ENCODE data around the gene ZMYND8.

The ZMYND8 gene

DNA sequence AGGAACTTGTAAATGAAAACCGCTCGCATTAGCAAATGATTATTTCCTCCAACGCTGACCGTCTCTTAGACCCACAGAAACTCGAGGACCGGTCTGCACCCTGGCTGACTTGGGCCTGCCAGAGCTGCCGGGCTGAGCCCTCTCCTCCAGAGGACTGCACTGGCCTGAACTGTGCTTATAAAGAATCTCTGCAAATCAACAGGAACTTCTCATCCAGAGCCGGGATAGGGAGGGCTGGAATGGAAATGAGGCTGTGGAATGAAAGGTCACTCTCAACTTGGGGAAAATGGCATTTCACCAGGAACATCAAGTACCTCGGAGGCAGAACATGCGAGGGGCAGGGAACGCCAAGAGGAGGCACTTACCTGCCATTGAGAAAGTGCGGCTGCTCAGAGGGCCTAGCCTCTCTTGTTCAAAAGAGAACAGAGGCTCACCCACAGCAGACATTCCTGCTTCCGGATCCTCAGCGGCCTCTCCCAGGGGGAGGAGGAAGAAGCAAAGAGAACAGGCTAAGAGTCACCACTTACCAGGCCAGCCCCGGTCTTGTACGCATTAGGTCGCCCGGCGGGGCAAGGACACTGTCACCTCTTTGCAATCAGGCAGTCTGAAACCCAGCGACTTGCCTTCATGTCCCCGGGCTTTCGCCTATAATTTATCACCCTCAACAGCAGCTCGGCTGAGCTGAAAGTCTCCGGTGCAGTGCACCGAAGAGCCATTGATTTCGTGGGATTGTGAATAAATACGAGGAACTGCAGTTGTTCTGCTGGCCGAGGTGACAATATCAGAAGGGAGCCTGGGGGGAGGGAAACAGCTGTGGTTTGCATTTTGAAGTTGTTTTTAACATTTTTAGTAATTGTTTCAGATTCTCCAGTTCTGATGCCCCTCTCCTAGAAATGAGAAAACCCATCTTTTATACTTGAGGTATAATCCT is 37.6 kb downstream of the ZMYND8 start:
- peak overlapping the region; percentile 94 for H3K27ac ChIP-seq (ENCODE audit: low read depth, low read length)
- H3K36me3 ChIP-seq (ENCODE audit: control insufficient read depth in 1 of 2, insufficient read depth in 2 of 2, low read length in 2 of 2): no peaks in the 10 kb centered on the region
- H3K27me3 ChIP-seq (ENCODE audit: control insufficient read depth in 1 of 2, insufficient read depth in 2 of 2, low read length in 2 of 2): no peaks in the 10 kb centered on the region
- peak overlapping the region; percentile 75 to 80 for H3K9ac ChIP-seq (ENCODE audit: low read depth in 1 of 2, low read length in 2 of 2)
- H3K4me1 ChIP-seq (ENCODE audit: control insufficient read depth in 1 of 2, insufficient read depth in 2 of 2, low read length in 2 of 2): peaks cover 51 to 67% of the 10 kb centered on the region in 2 donors
- H3K9me3 ChIP-seq (ENCODE audit: control insufficient read depth in 1 of 2, low read length in 2 of 2): no peaks in the 10 kb centered on the region
- H3K4me3 ChIP-seq (ENCODE audit: low read depth in 1 of 2, low read length in 2 of 2): peak overlapping the region; percentile 48 to 55

DNA sequence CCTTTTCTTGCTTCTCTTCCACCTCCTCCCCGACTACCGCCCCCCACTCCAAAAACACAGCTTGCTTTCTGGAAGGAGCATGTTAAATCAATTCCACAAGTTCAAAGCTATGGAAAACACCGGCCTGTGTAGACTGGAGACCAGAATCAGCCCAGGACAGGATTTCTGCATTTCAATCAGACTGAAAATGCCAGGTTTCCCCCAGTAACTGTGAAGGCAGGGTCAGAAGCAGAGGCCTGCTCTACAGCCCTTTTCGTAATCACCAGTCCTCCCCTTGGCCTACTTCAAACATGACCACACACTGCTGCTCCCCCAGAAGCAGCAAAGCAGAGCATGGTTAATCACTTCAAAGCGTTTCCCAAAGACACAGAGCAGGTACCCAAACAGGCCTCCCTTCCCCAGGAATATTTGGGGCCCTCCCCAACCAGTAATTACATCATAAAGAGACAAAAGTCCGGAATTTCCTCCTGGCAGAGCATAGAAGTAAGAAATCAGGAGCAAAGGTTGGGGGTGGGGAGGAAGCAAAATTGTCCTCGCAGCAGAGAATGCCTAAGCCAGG is 38.4 kb downstream of the ZMYND8 start:
- peak overlapping the region; percentile 46 to 48 for H3K4me3 ChIP-seq (ENCODE audit: low read depth in 1 of 2, low read length in 2 of 2)
- H3K9me3 ChIP-seq (ENCODE audit: control insufficient read depth in 1 of 2, low read length in 2 of 2): no peaks in the 10 kb centered on the region
- no peaks in the 10 kb centered on the region for H3K27me3 ChIP-seq (ENCODE audit: control insufficient read depth in 1 of 2, insufficient read depth in 2 of 2, low read length in 2 of 2)
- peaks cover 51 to 67% of the 10 kb centered on the region in 2 donors for H3K4me1 ChIP-seq (ENCODE audit: control insufficient read depth in 1 of 2, insufficient read depth in 2 of 2, low read length in 2 of 2)
- H3K9ac ChIP-seq (ENCODE audit: low read depth in 1 of 2, low read length in 2 of 2): peak overlapping the region; percentile 75 to 80
- H3K27ac ChIP-seq (ENCODE audit: low read depth, low read length): peak overlapping the region; percentile 94
- no peaks in the 10 kb centered on the region for H3K36me3 ChIP-seq (ENCODE audit: control insufficient read depth in 1 of 2, insufficient read depth in 2 of 2, low read length in 2 of 2)

DNA sequence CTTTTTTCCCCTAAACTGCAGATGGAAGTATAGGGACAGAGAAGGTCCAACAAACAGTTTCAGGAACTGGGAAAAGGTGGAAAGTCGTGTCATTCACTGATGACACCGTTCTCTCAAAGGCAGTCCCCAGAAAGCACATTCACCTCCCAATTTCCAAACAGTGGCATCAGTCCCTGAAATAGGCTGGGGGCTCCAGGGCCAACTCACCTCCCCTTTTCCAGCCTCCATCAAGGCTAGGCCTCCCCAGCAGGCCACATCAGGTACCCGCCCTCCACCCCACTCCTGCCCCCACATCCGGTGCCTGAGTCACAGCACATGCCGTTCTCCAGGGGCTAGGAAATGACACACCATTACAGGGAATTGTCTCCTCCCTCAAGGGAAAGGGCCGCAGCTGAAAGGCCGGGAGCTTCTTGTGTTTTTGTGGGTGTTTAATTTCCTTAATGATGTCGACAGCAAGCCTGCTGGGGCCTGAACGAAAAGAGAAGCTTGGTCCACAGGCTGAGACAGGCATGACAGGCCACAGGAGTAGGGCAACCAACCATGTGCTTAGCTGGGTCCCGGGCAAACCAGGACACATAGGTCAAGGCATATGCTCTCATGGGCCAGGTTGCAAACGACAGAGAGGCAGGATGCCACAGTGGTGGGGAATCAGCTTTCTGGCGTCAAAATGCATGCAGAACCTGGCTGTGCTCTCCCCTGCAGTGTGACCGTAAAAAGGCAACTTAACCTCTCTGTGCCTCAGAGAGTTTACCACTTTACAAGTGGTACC is 39.2 kb downstream of the ZMYND8 start:
- Histone ChIP-seq H3K27me3 (ENCODE audit: control insufficient read depth in 1 of 2, insufficient read depth in 2 of 2, low read length in 2 of 2) (no peaks in the 10 kb centered on the region), H3K9ac (ENCODE audit: low read depth in 1 of 2, low read length in 2 of 2) (peak overlapping the region; percentile 75 to 80), H3K9me3 (ENCODE audit: control insufficient read depth in 1 of 2, low read length in 2 of 2) (no peaks in the 10 kb centered on the region), H3K36me3 (ENCODE audit: control insufficient read depth in 1 of 2, insufficient read depth in 2 of 2, low read length in 2 of 2) (no peaks in the 10 kb centered on the region), H3K27ac (ENCODE audit: low read depth, low read length) (peak overlapping the region; percentile 94), H3K4me1 (ENCODE audit: control insufficient read depth in 1 of 2, insufficient read depth in 2 of 2, low read length in 2 of 2) (peaks cover 48 to 63% of the 10 kb centered on the region in 2 donors), H3K4me3 (ENCODE audit: low read depth in 1 of 2, low read length in 2 of 2) (peak overlapping the region in 1 of 2 donors; percentile 48)

DNA sequence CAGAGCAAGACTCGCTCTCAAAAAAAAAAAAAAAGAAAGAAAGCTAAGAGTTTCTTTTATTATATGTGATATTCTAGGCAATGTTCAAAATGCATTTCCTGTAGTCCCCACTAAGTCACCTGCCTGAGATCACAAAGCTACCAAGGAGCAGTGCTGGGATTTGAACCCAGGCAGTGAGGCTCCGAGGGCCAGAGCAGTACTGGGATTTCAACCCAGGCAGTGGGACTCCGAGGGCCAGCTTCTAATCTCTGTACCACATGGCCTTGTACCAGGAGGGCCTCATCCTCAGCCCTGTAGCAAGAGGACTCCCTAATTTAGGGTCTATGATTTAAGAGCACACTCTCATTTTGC is 39.7 kb downstream of the ZMYND8 start:
- Histone ChIP-seq H3K27me3 (ENCODE audit: control insufficient read depth in 1 of 2, insufficient read depth in 2 of 2, low read length in 2 of 2) (no peaks in the 10 kb centered on the region), H3K4me1 (ENCODE audit: control insufficient read depth in 1 of 2, insufficient read depth in 2 of 2, low read length in 2 of 2) (peaks cover 48 to 59% of the 10 kb centered on the region in 2 donors), H3K4me3 (ENCODE audit: low read depth in 1 of 2, low read length in 2 of 2) (no peak overlapping the region), H3K9me3 (ENCODE audit: control insufficient read depth in 1 of 2, low read length in 2 of 2) (no peaks in the 10 kb centered on the region), H3K27ac (ENCODE audit: low read depth, low read length) (peak overlapping the region; percentile 94), H3K9ac (ENCODE audit: low read depth in 1 of 2, low read length in 2 of 2) (no peak overlapping the region), H3K36me3 (ENCODE audit: control insufficient read depth in 1 of 2, insufficient read depth in 2 of 2, low read length in 2 of 2) (peaks cover 0 to 4% of the 10 kb centered on the region in 2 donors)

DNA sequence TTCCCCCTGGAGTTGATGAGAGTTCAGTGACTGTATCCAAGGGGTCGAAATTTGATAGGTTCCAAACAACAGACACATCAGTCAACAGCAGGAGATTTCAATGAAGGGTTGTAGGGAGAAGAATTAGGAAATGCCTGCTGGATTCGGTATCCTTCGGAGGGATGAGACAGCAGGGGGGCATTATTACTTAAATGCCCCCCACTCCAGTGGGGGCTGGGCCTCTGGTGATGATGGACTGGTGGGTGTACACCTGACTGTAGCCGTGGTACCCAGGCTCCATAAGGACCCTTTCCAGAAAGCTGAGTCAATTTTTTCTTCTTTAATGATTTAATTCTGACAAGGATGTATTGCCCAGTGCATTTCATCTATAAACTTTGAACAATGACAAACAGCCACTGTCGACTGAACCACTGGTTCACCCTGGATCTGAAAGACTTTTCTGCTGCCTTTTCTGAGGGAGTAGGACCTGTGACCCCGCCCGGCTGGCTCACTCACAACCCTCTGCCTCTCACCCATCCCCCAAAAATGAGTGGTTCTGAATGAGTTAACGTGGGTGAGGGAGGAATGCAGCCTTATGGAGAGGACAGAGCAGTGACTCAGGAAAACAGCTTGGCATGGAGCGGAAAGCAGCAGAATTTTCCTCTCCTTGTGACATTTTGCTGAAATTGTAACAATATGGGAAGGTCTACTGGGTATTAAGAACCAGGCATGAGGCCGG is 41.0 kb downstream of the ZMYND8 start:
- H3K27me3 ChIP-seq (ENCODE audit: control insufficient read depth in 1 of 2, insufficient read depth in 2 of 2, low read length in 2 of 2): no peaks in the 10 kb centered on the region
- H3K27ac ChIP-seq (ENCODE audit: low read depth, low read length): peak overlapping the region; percentile 8
- H3K4me3 ChIP-seq (ENCODE audit: low read depth in 1 of 2, low read length in 2 of 2): no peak overlapping the region
- H3K36me3 ChIP-seq (ENCODE audit: control insufficient read depth in 1 of 2, insufficient read depth in 2 of 2, low read length in 2 of 2): peaks cover 0 to 14% of the 10 kb centered on the region in 2 donors
- H3K9me3 ChIP-seq (ENCODE audit: control insufficient read depth in 1 of 2, low read length in 2 of 2): no peaks in the 10 kb centered on the region
- peaks cover 37 to 47% of the 10 kb centered on the region in 2 donors for H3K4me1 ChIP-seq (ENCODE audit: control insufficient read depth in 1 of 2, insufficient read depth in 2 of 2, low read length in 2 of 2)
- peak overlapping the region; percentile 0 to 19 for H3K9ac ChIP-seq (ENCODE audit: low read depth in 1 of 2, low read length in 2 of 2)

DNA sequence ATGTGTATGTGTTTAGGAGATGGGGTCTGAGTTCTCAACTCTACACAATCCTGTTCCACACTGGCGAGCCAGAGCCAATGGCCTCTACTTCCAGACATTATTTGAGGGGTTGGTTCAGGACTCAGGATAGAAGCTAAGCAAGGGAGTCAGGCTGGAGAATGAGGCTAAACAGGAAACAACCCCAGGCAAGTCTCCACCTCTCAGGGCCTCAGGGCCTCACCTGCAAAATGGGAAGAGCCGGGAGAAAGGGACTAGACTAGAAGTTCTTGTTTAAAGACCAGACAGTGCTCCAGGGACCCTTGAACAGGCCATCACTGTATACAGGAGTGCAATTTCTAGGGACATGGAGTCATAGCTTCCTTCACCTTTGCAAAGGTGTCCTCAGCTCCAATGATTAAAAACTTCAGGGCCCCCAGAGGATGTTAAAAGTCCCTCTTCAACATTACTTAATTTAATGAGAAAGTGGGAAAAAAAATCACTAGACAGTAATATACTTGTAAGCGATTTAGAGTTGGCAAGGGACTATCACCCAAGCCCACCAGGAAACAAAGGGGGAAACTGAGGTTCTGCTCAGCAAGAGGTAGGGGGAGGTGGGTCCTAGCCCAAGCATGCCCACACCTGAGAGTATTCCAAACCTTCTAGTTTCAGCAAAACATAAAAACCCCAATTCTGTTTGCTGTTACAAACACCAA is 41.7 kb downstream of the ZMYND8 start:
- H3K9me3 ChIP-seq (ENCODE audit: control insufficient read depth in 1 of 2, low read length in 2 of 2): no peaks in the 10 kb centered on the region

DNA sequence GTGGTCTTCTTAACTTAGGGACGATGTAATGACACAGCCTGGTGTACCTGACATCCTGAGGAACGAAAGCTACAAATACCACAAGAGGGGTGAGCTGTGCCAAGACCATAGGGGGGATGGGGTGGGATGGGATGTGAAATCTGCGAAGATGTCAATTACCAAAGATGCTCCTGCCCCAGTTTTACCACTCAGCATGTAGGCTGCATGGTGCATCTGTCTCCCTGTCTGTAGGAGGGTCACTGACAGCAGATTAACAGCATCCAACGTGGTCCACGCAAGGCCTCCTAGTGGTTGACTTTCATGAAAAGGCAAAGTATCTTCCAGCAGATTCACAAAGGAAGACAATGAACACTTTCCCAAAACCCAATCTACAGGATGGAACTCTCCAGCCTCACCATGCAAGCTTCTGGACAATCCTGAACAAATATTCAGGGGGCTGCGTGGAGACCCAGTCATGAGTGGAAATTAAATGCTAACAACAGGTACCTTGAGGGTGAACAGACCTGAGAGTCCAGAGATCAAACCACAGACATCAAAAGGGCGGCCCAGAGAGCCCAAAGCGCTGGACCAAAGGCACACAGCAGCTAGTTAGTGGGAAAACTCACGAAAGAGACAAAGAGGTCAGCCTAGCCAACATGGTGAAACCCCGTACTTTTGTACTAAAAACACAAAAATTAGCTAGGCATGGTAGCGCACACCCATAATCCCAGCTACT is 44.4 kb downstream of the ZMYND8 start:
- Histone ChIP-seq H3K27me3 (ENCODE audit: control insufficient read depth in 1 of 2, insufficient read depth in 2 of 2, low read length in 2 of 2) (no peaks in the 10 kb centered on the region), H3K36me3 (ENCODE audit: control insufficient read depth in 1 of 2, insufficient read depth in 2 of 2, low read length in 2 of 2) (peaks cover 0 to 35% of the 10 kb centered on the region in 2 donors), H3K4me3 (ENCODE audit: low read depth in 1 of 2, low read length in 2 of 2) (no peak overlapping the region), H3K9me3 (ENCODE audit: control insufficient read depth in 1 of 2, low read length in 2 of 2) (no peaks in the 10 kb centered on the region), H3K9ac (ENCODE audit: low read depth in 1 of 2, low read length in 2 of 2) (no peak overlapping the region), H3K4me1 (ENCODE audit: control insufficient read depth in 1 of 2, insufficient read depth in 2 of 2, low read length in 2 of 2) (peaks cover 4 to 13% of the 10 kb centered on the region in 2 donors), H3K27ac (ENCODE audit: low read depth, low read length) (no peak overlapping the region)

More for the DNA sequence above, 41.7 kb downstream of the ZMYND8 start:
- Histone ChIP-seq H3K27ac (ENCODE audit: low read depth, low read length) (no peak overlapping the region), H3K27me3 (ENCODE audit: control insufficient read depth in 1 of 2, insufficient read depth in 2 of 2, low read length in 2 of 2) (no peaks in the 10 kb centered on the region), H3K4me3 (ENCODE audit: low read depth in 1 of 2, low read length in 2 of 2) (no peak overlapping the region), H3K36me3 (ENCODE audit: control insufficient read depth in 1 of 2, insufficient read depth in 2 of 2, low read length in 2 of 2) (peaks cover 0 to 18% of the 10 kb centered on the region in 2 donors), H3K4me1 (ENCODE audit: control insufficient read depth in 1 of 2, insufficient read depth in 2 of 2, low read length in 2 of 2) (peaks cover 30 to 40% of the 10 kb centered on the region in 2 donors), H3K9ac (ENCODE audit: low read depth in 1 of 2, low read length in 2 of 2) (no peak overlapping the region)

DNA sequence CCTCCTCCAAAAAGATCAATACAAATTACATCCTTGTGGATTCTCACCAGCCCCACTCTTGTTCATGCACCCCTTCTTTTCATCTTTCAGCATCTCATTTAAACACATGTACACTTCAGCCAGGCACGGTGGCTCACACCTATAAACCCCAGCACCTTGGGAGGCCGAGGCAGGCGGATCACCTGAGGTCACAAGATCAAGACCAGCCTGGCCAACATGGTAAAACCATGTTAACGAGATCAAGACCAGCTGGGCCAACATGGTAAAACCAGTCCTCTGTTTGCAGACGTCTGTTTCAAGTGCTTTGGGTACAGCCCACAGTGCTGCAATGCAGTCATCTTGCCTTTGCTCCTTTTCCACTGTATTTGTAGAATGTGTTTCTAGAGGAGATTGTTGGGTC is 45.3 kb downstream of the ZMYND8 start:
- Histone ChIP-seq H3K27ac (ENCODE audit: low read depth, low read length) (no peak overlapping the region), H3K9ac (ENCODE audit: low read depth in 1 of 2, low read length in 2 of 2) (no peak overlapping the region), H3K9me3 (ENCODE audit: control insufficient read depth in 1 of 2, low read length in 2 of 2) (no peaks in the 10 kb centered on the region), H3K4me1 (ENCODE audit: control insufficient read depth in 1 of 2, insufficient read depth in 2 of 2, low read length in 2 of 2) (peaks cover 0 to 8% of the 10 kb centered on the region in 2 donors), H3K36me3 (ENCODE audit: control insufficient read depth in 1 of 2, insufficient read depth in 2 of 2, low read length in 2 of 2) (peaks cover 6 to 43% of the 10 kb centered on the region in 2 donors), H3K4me3 (ENCODE audit: low read depth in 1 of 2, low read length in 2 of 2) (no peak overlapping the region), H3K27me3 (ENCODE audit: control insufficient read depth in 1 of 2, insufficient read depth in 2 of 2, low read length in 2 of 2) (no peaks in the 10 kb centered on the region)

DNA sequence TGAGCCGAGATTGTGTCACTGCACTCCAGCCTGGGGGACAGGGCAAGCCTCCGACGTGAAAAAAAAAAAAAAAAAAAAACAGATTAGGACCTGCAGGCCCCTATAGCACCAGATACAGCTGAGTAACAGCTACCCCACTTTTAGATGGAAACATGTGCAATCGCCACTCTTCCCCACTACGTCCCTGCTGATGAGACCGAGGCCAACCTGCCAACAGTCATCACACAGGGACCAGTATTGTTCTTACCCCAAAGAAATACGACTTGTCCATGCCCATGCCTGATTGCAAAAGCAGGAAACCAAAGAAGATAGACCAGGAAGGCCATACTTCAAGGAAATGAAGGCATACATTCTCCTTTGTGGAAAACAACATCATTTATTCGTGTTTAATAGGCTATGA is 45.8 kb downstream of the ZMYND8 start:
- peaks cover 6 to 48% of the 10 kb centered on the region in 2 donors for H3K36me3 ChIP-seq (ENCODE audit: control insufficient read depth in 1 of 2, insufficient read depth in 2 of 2, low read length in 2 of 2)
- no peak overlapping the region for H3K9ac ChIP-seq (ENCODE audit: low read depth in 1 of 2, low read length in 2 of 2)
- H3K27ac ChIP-seq (ENCODE audit: low read depth, low read length): no peak overlapping the region
- H3K9me3 ChIP-seq (ENCODE audit: control insufficient read depth in 1 of 2, low read length in 2 of 2): no peaks in the 10 kb centered on the region
- peaks cover 0 to 8% of the 10 kb centered on the region in 2 donors for H3K4me1 ChIP-seq (ENCODE audit: control insufficient read depth in 1 of 2, insufficient read depth in 2 of 2, low read length in 2 of 2)
- H3K4me3 ChIP-seq (ENCODE audit: low read depth in 1 of 2, low read length in 2 of 2): no peak overlapping the region
- H3K27me3 ChIP-seq (ENCODE audit: control insufficient read depth in 1 of 2, insufficient read depth in 2 of 2, low read length in 2 of 2): no peaks in the 10 kb centered on the region
